ENCODE measurements around the gene NFIA. TPM values are rescaled to one million over a fixed set of nuclear protein-coding genes. Genes with fewer than 3 reads are reported as not detected.

Gene NFIA
- total and polyA plus RNA-seq, 9 of the 15 experiments (the other 6 are each of a cell fraction or from before 2014, with no cell fraction given): 5.3 to 24.9 (median 9.8) TPM

GRCh38 chr1:61436016-61436415 lies 353.7 kb downstream of the NFIA start:
- Histone ChIP-seq H3K36me3 (ENCODE audit: control insufficient read depth, insufficient read depth, low read length) (0 out of 3 replicates have a peak, but pooled peaks cover 7% of the 10 kb centered on the region), H3K27ac (ENCODE audit: extremely low read depth, low read depth, low read length) (no peak overlapping the region), H3K27me3 (ENCODE audit: control insufficient read depth in 2 of 2, insufficient read depth in 2 of 2, low read length in 2 of 2) (no peaks in the 10 kb centered on the region), H3K9me1 (ENCODE audit: control insufficient read depth, insufficient read depth, low read length) (no peaks in the 10 kb centered on the region), H3K79me2 (ENCODE audit: control insufficient read depth, insufficient read depth, low read length) (no peaks in the 10 kb centered on the region), H2AFZ (ENCODE audit: low read depth, low read length) (no peak overlapping the region), H3K4me2 (ENCODE audit: insufficient read depth, low read length) (no peak overlapping the region), H3K9me3 (replicated peaks; ENCODE audit: control insufficient read depth, insufficient read depth, low read depth, low read length) (no peaks in the 10 kb centered on the region), H4K20me1 (replicated peaks; ENCODE audit: control insufficient read depth, insufficient read depth, low read length) (no peaks in the 10 kb centered on the region), H3K9ac (ENCODE audit: insufficient read depth in 1 of 2, low read depth in 2 of 2, low read length in 2 of 2) (no peak overlapping the region), H3K4me3 (no peak overlapping the region), H3K4me1 (replicated peaks in 1 of 2; ENCODE audit: control insufficient read depth in 2 of 2, insufficient read depth in 2 of 2, low read length in 2 of 2) (no peaks in the 10 kb centered on the region)
- FAIRE-seq (no peak), DNase-seq (ENCODE audit: extremely low read depth in 1 of 4, low spot score in 3 of 4) (no peak), ATAC-seq (peak; percentile 66)
- POLR2A ChIA-PET: interaction anchor here (1.1 to 2.0 kb wide), 2 partner anchors 12 to 20 kb away, joined by 3 to 4 read pairs; no protein-coding TSS in a partner anchor
- 66% methylated on average over 2 of the region's 3 CpGs for WGBS (ENCODE audit: insufficient coverage, low coverage, missing lambda C conversion rate)
- in situ Hi-C loops (cut with MboI) (no loop called here), intact Hi-C loops (cut with micrococcal nuclease) (no loop called here)
- CTCF ChIA-PET (ENCODE audit: low intra/inter-chr PET ratio): no interaction called here
- TF ChIP-seq RAD21 (CRISPR knock-in tag; conservative IDR thresholded peaks at IDR 0.05 in 1 of 2, IDR thresholded peaks at IDR 0.05 in 1 of 2) (peak in 1 of 2 experiments; percentile 18; a peak in 1 of 4 replicates), ZNF253 (CRISPR knock-in tag; conservative IDR thresholded peaks at IDR 0.05) (no peak), CTCF (IDR thresholded peaks at IDR 0.05 in 2 of 3, conservative IDR thresholded peaks at IDR 0.05 in 1 of 3; ENCODE audit: insufficient read depth in 2 of 3, low read depth in 1 of 3, low read length in 3 of 3) (peak in 2 of 3 experiments; percentile 18 to 21; a peak in 2 of 6 replicates), E2F1 (CRISPR knock-in tag; IDR thresholded peaks at IDR 0.05) (no peak), ZBTB5 (IDR thresholded peaks at IDR 0.05) (no peak)
- no TSS peak for BruUV-seq (replicated peaks)
